ENCODE measurements around the gene DVL3.
"Not testable (repeated sequence)": the region's sequence is repeated elsewhere in the genome, so short reads cannot be mapped to it uniquely, and the experiment has no call there.

DVL3 gene

GRCh38 chr3:184155644-184156521, 706 bp downstream of the DVL3 start:
- peak; percentile 40 for DNase-seq (ENCODE audit: low read depth)

GRCh38 chr3:184156522-184156955, 1.4 kb downstream of the DVL3 start:
- no peak for DNase-seq (ENCODE audit: low read depth)

GRCh38 chr3:184157206-184157605, 2.0 kb downstream of the DVL3 start:
- no peak for DNase-seq (ENCODE audit: low read depth)

- no peak for DNase-seq (ENCODE audit: low read depth)
Observed at GRCh38 chr3:184158404-184158803, 3.2 kb downstream of the DVL3 start.

- DNase-seq (ENCODE audit: low read depth), result no peak
Observed at GRCh38 chr3:184160456-184160855, 5.3 kb downstream of the DVL3 start.

- not testable (repeated sequence) for DNase-seq (ENCODE audit: low read depth)
Observed at GRCh38 chr3:184162571-184163070, 7.4 kb downstream of the DVL3 start.

- no peak for DNase-seq (ENCODE audit: low read depth)
Observed at GRCh38 chr3:184164648-184165330, 9.6 kb downstream of the DVL3 start.

- no peak for DNase-seq (ENCODE audit: low read depth)
Observed at GRCh38 chr3:184165543-184165942, 10.4 kb downstream of the DVL3 start.

GRCh38 chr3:184166671-184167070, 11.5 kb downstream of the DVL3 start:
- DNase-seq (ENCODE audit: low read depth), result no peak

GRCh38 chr3:184167786-184168185, 12.6 kb downstream of the DVL3 start:
- DNase-seq (ENCODE audit: low read depth), result no peak

GRCh38 chr3:184168363-184169120, 13.4 kb downstream of the DVL3 start:
- DNase-seq (ENCODE audit: low read depth), result no peak

GRCh38 chr3:184169896-184170875, 15.0 kb downstream of the DVL3 start:
- no peak for DNase-seq (ENCODE audit: low read depth)

- no peak for DNase-seq (ENCODE audit: low read depth)
Observed at GRCh38 chr3:184171562-184171961, 16.4 kb downstream of the DVL3 start.

- DNase-seq (ENCODE audit: low read depth), result no peak
Observed at GRCh38 chr3:184172681-184173373, 17.6 kb downstream of the DVL3 start.

- no peak for DNase-seq (ENCODE audit: low read depth)
Observed at GRCh38 chr3:184173374-184173722, 18.2 kb downstream of the DVL3 start.

GRCh38 chr3:184174284-184174645, 19.1 kb downstream of the DVL3 start:
- no peak for DNase-seq (ENCODE audit: low read depth)

- DNase-seq (ENCODE audit: low read depth), result peak; percentile 97
Observed at GRCh38 chr3:184174646-184175492, 19.7 kb downstream of the DVL3 start, which contains the start of gene AP2M1. TSS of gene AP2M1 (plus strand) at chr3:184174855. CDS start at chr3:184176994, 2,139 bp downstream.

- DNase-seq (ENCODE audit: low read depth), result no peak
Observed at GRCh38 chr3:184175506-184175905, 20.3 kb downstream of the DVL3 start.

- no peak for DNase-seq (ENCODE audit: low read depth)
Observed at GRCh38 chr3:184175981-184176376, 20.8 kb downstream of the DVL3 start.

Measured in activated T-helper 9 cell treated with anti-CD3 and anti-CD28 coated beads, Interleukin-2, amount 50 U/mL, for 16 hours (primary cell).